SH-SY5Y (cell line): ENCODE results near the gene AURKB.

Experiments used
- GATA2 ChIP-seq: IDR thresholded peaks from 2 replicates; pipeline ENCODE4 v1.6.1; 2011; ENCODE audit warnings: mild to moderate bottlenecking, low read depth, low read length
- GATA3 ChIP-seq: IDR thresholded peaks from 2 replicates; pipeline ENCODE4 v1.6.1; 2011; ENCODE audit warnings: low read depth, mild to moderate bottlenecking, low read length, moderate library complexity

The AURKB gene

DNA sequence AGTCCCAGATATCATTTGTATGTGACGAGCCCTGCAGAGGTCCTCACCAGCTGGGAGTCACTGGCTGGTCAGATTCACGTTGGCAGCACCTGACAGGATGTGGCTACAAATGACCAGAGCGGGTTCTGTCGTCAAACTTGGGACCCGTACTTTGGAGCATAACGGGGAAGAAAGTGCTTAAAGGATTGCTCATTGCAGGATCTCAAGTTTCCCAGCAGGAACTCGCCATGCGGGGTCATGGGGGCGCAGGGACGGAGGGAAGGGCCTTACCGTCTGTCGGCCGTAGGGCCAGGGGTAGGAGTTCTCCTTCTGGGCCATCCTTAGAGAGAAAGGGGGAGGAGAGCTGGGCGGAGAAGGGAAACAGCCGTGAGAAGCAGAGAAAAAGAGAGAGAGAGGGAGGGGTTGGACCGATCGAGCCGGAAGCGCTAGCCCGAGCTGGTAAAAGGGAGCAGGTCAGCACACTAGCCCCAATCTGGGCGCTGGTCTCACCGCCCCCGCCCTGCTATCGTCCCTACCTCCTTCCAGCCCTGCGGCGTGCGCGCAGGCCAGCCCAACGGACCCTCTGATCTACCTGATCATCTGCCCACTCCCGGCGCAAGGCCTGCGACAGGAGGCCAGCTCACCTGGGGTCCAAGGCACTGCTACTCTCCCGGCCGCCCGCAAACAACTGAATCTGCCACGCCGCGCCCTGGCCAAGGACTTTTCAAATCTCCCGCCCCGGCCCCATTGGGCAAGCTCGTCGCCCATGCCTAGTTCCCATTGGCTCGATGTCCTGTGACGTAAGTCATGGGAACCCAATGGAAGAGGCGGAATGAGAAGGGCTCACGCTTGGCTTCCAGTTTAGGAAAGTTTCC lies at the start of gene AURKB:
AURKB (minus strand) TSS at position 669 of the 854 bp plus-strand sequence; CDS start at position 318, 351 bp downstream.
- TF ChIP-seq GATA3 (no peak), GATA2 (no peak)

DNA sequence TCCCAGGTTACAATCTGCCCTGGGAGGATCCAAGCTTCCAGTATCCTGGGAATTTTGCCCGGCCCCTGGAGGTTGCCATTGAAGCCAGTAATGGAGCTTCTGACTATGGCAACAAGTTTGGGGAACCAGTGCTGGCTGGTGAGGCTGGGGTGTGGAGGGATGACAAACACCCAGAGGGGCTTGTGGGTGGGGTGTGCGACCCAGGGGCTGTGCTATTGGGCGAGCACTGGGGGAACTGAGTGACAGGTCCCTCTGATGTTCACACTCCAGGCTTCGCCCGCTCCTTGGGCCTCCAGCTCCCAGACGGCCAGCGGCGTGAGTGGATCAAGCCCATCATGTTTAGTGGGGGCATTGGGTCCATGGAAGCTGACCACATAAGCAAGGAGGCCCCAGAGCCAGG lies 47.4 kb upstream of the AURKB start:
- no peak for TF ChIP-seq GATA2
- TF ChIP-seq GATA3 = no peak

DNA sequence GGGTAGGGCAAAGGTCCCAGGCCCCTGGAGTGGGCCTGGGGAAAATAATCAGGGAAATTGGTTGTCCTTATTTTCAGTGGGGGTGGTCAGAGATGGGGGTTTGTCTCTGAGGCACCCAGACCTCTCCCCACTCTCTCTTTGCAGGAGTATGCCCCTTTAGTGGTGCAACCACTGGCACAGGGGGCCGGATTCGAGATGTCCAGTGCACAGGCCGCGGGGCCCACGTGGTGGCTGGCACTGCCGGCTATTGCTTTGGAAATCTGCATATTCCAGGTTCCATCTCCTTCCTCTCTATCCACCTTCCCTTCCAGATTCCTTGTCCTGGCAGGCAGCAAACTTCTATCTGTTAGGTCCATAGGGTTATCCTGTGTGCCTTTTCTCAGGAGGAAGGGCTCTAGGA lies 46.3 kb upstream of the AURKB start:
- no peak for TF ChIP-seq GATA3
- TF ChIP-seq GATA2 = no peak

DNA sequence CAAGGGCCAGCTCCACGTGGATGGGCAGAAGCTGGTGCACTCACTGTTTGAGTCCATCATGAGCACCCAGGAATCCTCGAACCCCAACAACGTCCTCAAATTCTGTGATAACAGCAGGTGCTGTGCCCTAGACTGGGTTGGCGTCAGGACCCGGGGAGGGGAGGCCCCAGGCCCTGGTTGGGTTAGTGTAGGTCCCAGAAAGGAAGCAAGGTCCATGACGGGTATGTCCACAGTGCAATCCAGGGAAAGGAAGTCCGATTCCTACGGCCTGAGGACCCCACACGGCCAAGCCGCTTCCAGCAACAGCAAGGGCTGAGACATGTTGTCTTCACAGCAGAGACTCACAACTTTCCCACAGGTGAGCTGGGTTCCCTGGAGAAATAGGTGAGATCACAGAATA lies 45.9 kb upstream of the AURKB start:
- TF ChIP-seq GATA2 (no peak), GATA3 (no peak)

DNA sequence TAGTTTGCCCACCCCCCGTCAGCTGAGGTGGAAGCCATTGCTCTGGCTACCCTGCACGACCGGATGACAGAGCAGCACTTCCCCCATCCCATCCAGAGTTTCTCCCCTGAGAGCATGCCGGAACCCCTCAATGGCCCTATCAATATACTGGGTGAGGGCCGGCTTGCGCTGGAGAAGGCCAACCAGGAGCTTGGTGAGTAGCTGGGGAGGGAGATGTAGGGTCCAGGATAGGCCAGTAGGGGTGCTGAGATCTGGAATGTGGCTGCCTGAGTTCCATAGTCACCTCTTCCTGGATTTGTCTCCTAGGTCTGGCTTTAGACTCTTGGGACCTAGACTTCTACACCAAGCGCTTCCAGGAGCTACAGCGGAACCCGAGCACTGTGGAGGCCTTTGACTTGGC lies 45.1 kb upstream of the AURKB start:
- TF ChIP-seq GATA2 = no peak
- no peak for TF ChIP-seq GATA3

DNA sequence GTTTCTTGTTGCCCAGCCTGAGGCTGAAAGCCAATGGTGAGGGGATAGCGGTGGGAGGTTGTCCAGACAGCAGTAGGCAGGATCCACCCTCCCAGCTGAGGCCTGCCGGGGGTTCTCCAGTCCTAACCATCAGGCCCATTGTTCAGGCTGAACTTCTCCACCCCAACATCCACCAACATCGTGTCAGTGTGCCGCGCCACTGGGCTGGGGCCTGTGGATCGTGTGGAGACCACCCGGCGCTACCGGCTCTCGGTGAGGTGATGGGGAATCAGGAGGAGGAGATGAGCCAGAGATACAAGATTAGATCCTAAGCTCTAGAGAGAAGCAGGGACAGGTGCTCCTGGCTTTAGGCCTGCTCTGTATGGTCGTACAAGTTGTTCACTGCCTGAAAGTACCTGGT lies 44.5 kb upstream of the AURKB start:
- TF ChIP-seq GATA2 = no peak

DNA sequence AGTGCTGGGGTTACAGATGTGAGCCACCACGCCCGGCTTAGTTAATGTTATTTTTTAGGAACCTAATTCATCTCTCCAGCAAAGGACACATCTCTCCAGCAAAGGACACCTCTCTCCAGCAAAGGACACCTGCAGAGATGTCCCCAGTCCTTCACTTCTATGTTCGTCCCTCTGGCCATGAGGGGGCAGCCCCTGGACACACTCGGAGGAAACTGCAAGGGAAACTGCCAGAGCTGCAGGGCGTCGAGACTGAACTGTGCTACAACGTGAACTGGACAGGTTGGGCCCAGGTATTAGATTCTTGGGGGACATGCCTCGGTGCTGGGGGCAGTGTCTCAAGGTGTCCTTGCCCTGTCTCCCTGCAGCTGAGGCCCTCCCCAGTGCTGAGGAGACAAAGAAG lies 43.4 kb upstream of the AURKB start:
- no peak for TF ChIP-seq GATA2
- no peak for TF ChIP-seq GATA3

DNA sequence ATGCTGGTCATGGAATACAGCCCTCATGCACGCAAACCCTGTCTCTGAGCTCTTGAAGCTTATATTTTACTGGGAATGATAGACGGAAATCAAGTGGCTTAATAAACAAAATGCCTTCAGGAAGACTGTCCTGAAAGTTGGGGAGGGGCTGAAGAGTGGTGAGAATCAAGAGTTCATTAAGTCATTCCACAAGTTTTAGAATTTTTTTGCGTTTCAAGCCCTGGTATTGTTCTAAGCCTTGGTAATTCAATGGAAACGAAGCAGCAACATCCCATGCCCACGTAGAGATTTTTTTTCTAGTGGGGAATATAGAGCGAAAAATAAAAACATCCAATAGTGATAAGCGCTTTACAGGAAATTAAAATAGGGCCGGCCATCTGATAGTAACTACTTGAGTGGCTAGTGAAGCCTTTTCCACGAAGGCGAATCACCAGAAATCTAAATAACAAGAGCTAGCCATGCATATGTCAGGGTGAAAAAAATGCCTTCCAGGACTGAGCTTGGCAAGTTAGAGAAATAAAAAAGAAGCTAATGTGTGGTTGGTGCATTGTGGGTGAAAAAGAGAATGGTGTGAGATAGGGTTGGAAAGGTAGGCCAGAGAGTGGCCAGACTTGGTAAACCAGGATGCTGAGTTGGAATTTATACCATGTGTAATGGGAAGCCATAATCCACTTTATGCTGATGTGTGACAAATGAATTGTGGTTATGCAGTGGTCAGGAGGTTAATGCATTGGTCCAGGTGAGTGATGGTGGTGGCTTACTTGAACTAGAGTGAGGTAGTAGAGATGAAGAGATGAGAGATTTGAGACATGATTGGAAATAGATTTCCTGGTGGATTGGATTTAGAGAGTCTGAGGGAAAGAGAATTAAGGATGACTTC lies 39.5 kb upstream of the AURKB start:
- TF ChIP-seq GATA2 (no peak), GATA3 (no peak)

DNA sequence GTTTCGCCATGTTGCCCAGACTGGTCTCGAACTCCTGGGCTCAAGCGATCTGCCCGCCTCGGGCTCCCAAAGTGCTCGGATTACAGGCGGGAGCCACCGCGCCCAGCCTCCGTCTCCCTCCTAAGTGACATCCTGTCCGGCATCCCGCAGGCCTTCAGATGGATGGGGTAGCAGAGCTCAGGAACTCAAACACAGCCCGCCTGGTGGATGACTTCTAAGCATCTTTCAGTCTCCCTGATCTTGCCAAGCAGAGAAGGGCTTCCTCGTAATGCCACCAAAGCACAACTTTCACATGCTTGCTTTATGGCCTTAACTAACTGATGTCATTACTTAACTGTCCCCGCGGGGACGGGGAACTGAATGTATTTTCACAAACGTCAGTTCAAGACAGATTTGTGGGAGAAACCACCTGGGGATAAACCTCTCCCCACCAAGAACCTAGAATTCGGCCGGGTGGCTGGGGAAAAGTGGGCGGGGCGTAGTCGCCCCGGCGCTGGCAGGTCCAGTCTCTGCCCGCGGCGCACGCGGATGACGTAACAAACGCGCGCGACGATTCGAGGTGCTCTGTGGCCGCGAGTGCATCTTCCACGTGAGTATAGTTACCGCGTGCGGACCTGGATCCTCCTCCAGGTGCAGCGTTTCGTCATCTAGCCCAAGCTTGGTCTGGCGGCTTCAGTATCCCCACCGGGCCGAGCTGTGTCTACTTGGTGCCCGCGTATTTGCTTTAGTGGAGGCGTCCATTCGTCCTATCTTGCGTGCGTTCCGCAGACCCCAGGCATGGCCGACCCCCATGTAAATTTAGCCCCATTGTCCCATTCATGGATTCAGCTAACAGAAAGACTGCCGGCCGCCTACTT lies 38.6 kb upstream of the AURKB start, which contains the start of gene PFAS:
PFAS (plus strand) TSS at position 539 of the 857 bp plus-strand sequence. CDS start 4,649 bp downstream, outside the sequence.
- no peak for TF ChIP-seq GATA2
- no peak for TF ChIP-seq GATA3

DNA sequence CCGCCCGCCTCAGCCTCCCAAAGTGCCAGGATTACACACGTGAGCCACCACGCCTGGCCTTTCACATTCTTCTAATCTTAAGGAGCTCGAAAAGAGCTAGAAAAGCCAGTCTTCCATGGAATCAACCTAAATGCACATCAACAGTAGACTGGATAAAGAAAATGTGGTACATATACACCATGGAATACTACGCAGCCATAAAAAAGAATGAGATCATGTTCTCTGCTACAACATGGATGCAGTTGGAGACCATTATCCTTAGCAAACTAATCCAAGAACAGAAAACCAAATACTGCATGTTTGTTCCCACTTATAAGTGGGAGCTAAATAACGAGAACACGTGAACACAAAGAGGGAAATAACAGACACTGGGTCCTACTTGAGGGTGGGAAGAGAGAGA lies 34.4 kb upstream of the AURKB start:
- TF ChIP-seq GATA3 = no peak
- TF ChIP-seq GATA2 = no peak

DNA sequence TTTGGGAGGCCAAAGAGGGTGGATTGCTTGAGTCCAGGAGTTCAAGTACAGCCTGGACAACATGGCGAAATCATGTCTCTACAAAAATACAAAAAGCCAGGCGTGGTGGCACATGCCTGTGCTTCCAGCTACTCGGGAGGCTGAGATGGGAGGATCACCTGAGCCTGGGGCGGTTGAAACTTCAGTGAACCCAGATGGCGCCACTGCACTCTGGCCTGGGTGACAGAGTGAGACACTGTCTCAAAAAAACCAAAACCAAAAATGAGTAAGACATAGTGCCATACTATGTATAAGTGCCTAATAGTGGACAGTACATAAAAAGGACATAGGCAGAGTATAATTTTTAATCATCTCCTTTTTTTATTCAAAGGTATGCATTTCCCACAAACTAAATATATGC lies 33.5 kb upstream of the AURKB start:
- no peak for TF ChIP-seq GATA3
- TF ChIP-seq GATA2 = no peak

DNA sequence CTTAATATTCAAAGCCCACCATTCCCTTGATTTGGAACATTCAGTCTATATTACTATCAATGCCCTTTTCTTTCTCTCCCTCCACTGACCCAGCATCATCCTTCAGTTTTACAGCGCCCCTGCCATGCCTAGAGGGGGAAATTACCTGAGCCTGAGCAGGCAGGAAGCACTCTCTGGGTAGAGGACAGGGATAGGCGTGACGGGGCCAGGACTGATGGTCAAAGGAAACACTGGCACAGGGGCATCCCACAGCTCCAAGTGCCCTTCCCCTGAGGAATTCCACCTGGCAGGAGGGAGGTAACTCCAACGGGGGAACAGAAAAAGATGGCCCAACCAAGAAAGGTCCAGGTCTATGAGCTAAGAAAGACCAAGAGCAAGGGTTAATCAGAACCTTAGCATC lies 27.5 kb upstream of the AURKB start:
- no peak for TF ChIP-seq GATA2
- TF ChIP-seq GATA3 = no peak

DNA sequence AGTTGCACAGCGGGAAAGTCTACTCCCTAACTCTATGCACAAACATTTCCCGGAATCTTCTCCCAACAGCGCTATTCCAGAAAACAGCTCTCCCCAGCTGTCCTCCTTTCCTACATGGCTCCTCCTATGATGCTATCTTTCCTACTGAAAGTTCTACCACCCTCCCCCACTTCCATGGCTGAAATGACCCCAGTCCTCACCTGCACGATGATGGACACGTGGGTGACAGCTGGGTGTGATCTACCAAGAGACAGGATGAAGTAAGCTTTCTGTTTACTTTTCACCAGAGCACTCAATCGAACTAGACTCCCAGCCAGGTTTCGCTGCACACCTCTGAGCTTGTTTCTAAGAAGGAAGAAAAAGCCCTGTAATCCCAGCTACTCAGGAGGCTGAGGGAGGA lies 26.8 kb upstream of the AURKB start:
- TF ChIP-seq GATA2 (no peak), GATA3 (no peak)

DNA sequence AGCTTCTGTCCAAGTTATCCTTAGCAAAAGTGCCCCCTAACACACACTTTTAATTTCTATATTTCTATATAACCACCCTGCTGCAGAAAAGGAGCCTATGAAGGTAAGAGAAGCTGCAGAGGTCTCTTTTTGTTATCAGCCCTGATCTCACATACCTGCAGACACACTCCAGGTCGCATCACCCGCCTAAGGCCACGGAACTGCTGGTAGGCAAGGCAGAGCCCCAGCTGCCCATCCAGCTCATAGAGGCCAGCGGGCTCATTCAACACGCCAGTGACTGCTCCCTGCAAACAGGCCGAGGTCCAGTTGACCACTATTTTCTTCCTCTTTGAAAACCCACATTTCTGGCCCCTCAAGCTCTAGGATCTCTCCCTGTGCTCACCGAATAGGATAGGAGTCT lies 25.3 kb upstream of the AURKB start:
- no peak for TF ChIP-seq GATA2
- no peak for TF ChIP-seq GATA3
